GM12801 (cell line): ENCODE measurements around the gene SNX4.

Source experiments
- TF ChIP-seq, protein P1 (sequence below): IDR thresholded peaks from one replicate; pipeline ENCODE4 v1.5.1; 2011; ENCODE audit warnings: control low read depth; ENCODE audit not compliant: insufficient read length; ENCODE audit errors: extremely low read depth

SNX4 gene

DNA sequence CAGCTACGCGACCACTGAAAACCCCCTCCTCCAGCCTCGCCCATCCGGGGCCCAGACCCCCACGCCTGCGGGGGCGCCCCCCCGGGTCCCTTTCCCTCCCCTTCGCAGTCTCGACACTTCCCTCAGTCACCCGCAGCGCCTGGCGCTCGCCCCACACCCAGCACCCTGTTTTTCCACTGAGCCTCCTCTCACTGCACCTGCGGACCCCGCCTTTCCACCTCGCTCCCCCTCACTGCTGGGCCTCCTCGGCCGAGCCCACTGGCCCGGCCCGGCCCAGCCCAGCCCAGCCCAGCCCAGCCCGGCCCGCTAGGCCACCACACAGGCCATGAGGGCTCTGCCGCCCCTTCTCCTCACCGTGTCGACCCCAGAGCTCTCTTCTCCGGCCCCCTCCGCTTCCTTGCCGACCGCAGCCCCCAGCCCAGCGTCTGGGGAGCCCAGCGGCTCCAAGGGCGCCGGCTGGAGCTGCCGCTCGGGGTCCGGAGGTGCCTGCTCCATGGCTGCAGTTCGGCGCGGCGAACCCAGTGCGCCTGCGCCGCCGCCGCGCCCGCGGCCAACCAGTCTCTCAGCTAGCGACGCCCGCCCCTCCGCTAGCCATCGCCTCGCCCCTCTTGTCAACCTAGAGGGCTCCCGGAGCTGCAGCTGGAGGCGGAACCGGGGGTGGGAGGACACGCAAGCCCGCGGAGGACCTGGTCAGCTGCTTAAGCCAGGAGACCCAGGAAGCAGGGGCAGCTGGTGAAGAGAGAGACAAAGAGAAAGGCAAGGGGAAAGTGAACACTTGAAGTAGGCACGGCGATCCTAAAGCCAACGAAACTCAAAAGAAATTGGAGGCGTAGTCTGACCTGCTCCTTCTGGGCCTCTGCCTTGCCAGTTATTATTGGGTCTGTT is at the start of gene SNX4:
SNX4 (minus strand) TSS at position 525 of the 885 bp plus-strand sequence; CDS start at position 495, 30 bp downstream.
- TF ChIP-seq, protein P1, sequence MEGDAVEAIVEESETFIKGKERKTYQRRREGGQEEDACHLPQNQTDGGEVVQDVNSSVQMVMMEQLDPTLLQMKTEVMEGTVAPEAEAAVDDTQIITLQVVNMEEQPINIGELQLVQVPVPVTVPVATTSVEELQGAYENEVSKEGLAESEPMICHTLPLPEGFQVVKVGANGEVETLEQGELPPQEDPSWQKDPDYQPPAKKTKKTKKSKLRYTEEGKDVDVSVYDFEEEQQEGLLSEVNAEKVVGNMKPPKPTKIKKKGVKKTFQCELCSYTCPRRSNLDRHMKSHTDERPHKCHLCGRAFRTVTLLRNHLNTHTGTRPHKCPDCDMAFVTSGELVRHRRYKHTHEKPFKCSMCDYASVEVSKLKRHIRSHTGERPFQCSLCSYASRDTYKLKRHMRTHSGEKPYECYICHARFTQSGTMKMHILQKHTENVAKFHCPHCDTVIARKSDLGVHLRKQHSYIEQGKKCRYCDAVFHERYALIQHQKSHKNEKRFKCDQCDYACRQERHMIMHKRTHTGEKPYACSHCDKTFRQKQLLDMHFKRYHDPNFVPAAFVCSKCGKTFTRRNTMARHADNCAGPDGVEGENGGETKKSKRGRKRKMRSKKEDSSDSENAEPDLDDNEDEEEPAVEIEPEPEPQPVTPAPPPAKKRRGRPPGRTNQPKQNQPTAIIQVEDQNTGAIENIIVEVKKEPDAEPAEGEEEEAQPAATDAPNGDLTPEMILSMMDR: no peak

DNA sequence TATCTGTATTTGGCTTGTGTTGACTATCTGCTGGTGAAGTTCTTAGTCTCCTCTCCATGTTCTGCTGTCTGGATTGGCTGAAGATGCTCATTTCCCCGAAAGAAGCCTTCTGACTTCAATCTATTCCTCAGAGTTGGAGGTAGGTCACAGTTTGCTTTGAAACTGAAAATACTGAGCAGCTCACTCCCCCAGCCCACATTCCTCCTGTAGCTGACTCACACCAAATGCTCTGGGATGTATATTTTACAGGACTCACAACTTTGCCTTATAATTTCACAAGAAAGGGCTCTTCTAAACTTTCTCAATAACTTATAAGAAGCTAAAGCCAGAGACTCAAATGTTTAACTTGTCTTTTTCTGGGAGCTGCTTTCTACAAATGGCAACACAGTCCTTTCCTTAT is 36.3 kb upstream of the SNX4 start:
- TF ChIP-seq, protein P1: no peak

DNA sequence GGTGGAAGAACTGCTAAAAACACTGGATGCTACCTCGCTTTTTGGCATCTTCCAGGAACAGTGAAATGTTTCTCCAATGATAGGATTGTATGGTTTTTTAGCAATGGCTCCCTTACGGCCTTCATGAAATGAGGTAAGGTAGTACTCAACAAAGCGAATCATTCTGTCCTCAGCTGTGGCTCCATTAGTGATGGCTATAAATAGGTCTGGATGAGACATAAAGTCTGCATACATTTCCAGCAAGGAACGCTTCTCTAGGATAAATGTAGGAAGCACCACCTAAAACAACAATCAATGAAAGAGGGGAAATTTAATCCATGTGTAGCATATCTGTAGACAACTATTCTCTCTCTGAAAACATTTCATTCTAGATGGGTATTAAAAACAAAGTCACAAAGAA is 32.4 kb upstream of the SNX4 start:
- TF ChIP-seq, protein P1: no peak

DNA sequence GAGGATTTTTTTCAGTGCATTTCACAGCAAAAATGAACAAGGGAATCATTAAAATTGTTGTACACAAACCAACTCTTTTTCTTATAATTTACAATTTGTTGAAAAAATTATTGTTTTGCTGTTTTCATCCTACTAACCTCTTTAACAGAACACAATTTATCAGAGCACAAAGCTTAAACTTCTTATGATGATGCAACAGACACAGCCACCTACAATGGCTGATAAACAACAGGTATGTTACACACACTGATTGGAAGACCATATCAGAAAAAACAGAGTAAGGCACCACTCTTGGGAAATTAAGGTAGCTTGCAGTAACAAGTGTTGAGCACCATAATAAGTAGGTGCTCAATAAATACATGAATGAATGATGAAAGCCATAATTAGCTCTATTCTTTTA is 8.9 kb upstream of the SNX4 start:
- TF ChIP-seq, protein P1: no peak

DNA sequence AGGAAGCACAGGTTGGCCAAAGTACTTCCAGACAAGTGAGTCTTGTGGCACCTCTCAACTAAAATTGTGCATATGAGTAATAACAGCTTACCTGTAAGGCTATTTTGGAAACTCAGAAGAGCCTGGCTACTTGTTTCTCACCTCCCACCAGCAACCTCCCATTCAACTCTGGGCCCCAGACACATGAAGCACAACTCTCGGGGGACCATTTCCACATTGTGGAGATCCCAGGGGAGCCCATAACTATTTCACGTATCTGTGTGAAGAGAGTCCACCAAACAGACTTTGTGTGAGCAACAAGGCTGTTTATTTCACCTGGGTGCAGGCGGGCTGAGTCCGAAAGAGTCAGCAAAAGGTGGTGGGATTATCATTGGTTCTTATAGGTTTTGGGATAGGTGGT is 5.2 kb upstream of the SNX4 start:
- TF ChIP-seq, protein P1: no peak

DNA sequence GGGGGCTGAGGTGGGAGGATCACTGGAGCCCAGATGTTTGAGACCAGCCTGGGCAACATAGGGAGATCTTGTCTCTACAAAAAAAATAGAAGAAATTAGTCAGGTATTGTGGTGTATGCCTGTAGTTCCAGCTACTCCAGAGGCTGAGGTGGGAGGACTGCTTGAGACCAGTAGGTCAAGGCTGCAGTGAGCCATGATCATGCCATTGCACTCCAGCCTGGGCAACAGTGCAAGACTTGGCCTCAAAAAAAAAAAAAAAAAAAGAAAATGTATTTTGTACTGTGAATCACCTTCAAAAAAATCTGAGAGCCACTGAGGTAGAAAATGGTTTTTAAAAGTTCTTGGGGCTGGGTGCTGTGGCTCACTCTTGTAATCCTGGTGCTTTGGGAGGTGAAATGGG is 4.6 kb downstream of the SNX4 start:
- TF ChIP-seq, protein P1: no peak

DNA sequence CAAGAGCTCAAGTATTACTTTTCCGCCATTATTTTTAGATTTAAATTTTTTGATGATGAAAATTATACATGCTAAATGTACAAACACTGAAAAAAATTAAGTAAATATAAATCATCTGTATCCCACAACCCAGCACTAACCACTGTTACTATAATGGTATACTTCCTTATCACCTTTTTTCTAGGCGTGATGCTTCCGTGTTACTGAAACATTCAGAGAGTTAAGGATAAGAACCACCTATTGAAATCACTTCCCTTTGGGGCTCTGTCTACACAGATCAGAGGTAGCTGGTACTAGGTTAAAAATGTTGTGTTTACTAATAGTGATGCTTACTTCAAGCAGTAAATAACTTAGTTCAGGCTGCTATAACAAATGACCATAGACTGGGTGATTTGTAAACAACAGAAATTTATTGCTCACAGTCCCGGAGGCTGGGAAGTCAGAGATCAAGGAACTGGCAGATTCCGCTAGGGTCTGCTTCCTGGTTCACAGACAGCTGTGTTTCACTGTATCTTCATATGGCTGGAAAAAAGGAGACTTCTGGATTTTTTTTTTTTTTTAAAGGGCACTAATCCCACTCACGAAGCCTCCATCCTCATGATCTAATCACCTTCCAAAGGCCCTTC is 6.4 kb downstream of the SNX4 start:
- TF ChIP-seq, protein P1: no peak
